HG03378 (cell line): ENCODE data around the gene MBOAT2.
"Not testable (repeated sequence)": the region's sequence is repeated elsewhere in the genome, so short reads cannot be mapped to it uniquely, and the experiment has no call there.

Source experiments
- ATAC-seq: cut with Tn5 transposase; IDR thresholded peaks from one replicate; pipeline ENCODE4 v1.9.1; 2021; ENCODE audit warnings: mild to moderate bottlenecking, moderate library complexity; ENCODE audit not compliant: unreplicated experiment

The MBOAT2 gene, protein sequence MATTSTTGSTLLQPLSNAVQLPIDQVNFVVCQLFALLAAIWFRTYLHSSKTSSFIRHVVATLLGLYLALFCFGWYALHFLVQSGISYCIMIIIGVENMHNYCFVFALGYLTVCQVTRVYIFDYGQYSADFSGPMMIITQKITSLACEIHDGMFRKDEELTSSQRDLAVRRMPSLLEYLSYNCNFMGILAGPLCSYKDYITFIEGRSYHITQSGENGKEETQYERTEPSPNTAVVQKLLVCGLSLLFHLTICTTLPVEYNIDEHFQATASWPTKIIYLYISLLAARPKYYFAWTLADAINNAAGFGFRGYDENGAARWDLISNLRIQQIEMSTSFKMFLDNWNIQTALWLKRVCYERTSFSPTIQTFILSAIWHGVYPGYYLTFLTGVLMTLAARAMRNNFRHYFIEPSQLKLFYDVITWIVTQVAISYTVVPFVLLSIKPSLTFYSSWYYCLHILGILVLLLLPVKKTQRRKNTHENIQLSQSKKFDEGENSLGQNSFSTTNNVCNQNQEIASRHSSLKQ

DNA sequence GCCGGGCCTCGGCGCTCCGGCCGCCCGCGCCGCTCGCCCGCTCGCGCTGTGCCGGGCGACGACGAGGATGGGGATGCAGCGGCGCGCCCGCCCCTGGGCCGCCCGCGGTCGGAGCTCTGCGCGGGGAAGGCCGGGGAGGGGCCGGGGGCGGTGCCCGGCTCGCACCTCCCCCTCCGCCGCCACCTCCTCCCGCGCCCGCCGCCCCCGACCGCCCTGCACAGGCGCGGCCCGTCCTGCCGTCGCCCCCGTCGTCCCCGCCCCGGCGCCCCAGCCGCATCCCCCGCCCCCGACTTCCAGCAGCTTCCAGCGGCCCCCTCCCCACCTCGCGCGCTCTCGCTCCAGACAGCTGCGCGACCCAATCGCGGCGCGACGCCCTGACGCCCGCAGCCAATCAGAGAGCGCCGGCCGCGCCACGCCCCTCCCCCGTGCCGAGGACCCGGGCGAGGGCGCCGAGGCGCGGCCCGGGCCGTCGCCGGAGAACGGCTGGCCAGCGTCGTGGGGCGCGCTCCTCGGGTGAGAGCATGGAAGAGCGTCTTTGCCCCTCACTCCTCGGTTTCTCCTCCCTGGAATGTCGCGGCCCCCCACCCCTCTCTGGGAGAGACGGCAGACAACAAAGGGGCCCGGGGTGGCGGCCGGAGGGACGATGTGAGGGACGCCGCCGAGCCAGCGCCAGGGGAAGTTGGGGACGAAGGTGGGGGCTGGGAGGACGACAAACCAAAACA lies at the start of gene MBOAT2:
MBOAT2 (minus strand) TSS at position 69 of the 722 bp plus-strand sequence. CDS start 70 bp downstream, outside the sequence.
- peak; percentile 48 for ATAC-seq

DNA sequence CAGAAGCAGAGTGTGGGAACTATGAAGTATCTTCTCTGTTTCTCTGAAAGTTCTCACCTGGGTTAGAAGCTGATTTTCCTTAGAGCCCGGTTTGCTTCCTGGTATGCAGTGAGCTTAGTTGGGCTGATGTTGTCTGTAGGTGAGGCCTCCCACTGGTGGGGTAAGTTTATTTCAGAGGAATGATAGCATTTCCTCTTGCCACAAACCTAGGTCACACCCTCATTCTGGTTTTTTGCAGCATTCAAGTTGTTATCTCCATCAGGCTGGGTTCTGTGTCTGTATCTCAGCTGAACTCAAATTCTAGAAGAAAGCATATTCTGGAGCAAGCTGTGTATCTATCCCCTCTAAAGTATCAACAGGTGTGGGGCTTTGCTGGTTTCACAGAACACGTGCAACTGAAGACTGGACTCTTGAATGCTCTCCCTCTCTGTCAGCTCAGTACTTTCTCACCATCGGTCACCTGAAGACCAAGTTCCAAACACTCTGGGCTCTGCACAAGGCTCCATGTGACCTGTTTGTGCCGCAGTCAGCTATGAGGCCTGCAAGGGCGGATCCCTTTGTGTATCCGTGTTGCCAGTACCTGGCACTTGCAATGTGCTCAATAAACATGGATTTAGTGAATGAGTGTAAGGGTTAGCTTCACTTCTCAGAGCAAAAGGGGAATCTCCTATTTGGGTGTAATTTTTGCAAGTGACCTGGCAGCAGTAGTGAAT lies 49.5 kb upstream of the MBOAT2 start:
- ATAC-seq: no peak

- ATAC-seq: not testable (repeated sequence)
Measured at GRCh38 chr2:9051451-9051850, 48.0 kb upstream of the MBOAT2 start.

GRCh38 chr2:9050122-9050809 lies 46.8 kb upstream of the MBOAT2 start:
- ATAC-seq: no peak

GRCh38 chr2:9045595-9045994 lies 42.1 kb upstream of the MBOAT2 start:
- no peak for ATAC-seq

- not testable (repeated sequence) for ATAC-seq
Measured at GRCh38 chr2:9043491-9043890, 40.0 kb upstream of the MBOAT2 start.

GRCh38 chr2:9037166-9037565 lies 33.7 kb upstream of the MBOAT2 start:
- ATAC-seq: no peak

GRCh38 chr2:9033385-9034168 lies 30.1 kb upstream of the MBOAT2 start:
- ATAC-seq: no peak

DNA sequence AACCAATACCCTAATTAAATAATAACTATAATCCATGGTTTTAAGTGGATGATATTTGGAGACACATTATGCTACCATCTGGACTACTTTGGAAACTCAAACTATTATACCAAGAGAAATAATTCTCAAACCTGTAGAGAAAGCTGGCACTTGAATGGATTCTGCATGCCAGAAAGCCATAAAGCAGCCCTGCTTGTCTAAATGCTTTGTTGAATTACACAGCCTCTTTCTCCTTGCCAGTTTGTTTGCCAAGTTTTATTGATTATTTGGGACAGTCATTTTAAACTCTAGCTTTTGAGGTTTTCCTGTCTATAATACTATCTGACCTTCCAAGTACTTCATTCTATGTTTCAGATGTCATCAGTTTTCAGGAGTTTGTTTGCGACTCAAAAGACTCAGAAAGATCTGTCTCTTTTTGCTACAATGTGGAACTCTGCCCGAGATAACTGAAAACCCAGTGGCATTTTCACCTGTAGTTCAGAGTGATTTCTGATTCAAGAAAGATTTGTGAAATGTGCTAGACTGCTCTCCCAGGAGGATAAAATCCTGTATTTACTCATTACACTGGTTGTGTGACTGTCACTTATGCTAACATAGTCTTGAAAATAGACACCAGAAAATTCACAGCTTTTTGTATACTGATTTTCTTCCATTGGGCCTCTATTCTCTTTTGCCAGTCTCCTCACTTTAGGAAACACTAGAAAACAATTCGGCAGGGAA lies 29.2 kb upstream of the MBOAT2 start:
- no peak for ATAC-seq

DNA sequence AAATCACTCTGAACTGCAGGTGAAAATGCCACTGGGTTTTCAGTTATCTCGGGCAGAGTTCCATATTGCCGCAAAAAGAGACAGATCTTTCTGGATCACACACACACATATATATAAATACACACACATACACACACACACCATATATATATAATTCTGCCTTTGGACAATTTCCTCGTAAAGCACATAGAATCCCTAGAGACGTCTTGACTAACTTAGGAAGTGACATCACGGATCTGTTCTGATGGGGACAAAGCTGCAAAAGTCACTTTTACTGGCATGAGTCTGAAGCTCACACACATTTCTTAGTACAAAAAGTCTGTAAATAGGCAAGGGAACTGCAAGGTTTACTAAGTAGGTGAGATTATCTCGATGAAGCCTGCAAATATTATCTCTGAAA lies 28.6 kb upstream of the MBOAT2 start:
- no peak for ATAC-seq

GRCh38 chr2:9031246-9031645 lies 27.8 kb upstream of the MBOAT2 start:
- ATAC-seq: no peak

DNA sequence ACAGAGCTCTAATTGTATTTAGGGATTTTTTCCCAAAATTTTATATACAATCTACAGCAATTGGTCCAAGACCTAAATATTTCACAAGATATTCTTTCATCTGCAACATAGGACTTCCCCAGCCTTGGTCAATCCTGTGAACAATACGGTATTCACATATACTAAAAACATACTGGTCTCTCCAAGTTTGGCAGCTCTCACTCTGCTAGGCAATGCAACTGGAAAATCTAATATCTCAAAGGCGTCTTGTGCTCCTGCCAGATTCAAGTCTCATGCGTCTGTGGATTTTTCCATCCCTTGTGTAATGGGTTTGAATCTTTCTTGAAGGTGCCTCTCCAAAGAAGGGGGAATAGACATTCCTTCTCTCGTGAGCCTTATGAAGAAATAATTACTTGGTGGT lies 27.4 kb upstream of the MBOAT2 start:
- no peak for ATAC-seq

DNA sequence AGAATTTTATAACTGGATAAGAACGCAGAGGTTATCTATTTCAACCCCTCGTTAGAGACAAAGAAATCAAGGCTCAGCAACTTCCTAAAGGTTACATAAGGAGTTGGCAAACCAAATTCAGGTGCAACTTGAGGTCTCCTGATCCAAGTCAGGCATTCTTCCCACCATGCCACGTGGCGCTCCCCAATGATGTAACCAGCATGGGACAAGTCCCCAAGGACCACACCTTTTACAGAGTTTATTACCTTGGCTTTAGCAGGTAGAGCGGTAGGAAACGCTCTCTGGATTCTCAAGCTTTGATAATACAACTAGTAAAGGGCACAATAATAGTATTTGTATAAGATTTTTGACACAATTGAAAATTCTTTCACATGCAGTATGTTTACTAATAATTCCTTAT lies 26.7 kb upstream of the MBOAT2 start:
- no peak for ATAC-seq

- ATAC-seq: no peak
Measured at GRCh38 chr2:9029721-9030120, 26.2 kb upstream of the MBOAT2 start.

GRCh38 chr2:9027884-9028283 lies 24.4 kb upstream of the MBOAT2 start:
- ATAC-seq: no peak

DNA sequence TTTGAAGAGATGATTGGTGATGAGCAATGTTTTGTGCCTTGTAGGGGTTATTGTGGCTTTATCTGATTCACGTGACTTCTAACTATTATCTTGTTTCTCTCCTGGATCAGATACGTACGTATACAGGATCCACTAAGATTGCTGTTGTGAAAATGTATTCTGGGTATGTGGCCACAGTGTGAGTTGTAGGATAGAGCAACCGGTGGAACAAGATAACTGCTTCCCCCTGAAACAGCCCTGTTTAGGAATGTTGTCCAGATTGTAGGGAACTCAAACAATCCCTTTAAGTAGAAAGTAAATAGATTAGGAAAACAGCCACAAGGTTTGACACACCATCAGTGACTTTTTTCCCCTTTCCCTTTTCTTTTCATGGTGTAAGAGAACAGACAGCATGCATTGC lies 22.3 kb upstream of the MBOAT2 start:
- ATAC-seq: no peak

GRCh38 chr2:9024575-9024974 lies 21.1 kb upstream of the MBOAT2 start:
- no peak for ATAC-seq

DNA sequence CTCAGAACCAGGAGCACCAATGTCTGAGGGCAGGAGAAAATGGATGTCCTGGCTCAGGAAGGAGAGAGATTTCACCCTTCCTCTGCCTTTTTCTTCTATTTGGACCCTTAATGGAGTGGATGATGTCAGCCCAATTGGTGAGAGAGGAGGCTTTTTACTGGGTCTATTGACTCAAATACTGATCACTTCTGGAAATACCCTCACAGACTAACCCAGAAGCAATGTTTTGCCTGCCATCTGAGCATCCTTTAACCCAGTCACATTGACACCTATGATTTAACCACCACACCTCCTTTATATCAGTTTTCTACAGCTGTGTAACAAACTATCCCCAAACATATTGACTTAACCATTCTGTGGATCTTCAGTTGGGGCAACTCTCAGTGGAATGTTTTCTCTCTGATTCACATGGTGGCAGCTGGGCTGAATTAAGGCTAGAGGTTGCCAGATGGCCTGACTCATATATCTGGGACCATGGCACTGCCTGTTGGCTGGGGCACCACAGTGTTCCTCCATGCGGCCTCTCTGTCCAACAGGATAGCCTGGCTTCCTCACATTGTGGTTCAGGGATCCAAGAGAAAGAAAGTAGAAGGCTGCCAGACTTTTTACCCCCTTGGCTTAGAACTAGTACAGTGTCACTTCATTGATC lies 18.2 kb upstream of the MBOAT2 start:
- ATAC-seq: no peak

GRCh38 chr2:9020267-9020666 lies 16.8 kb upstream of the MBOAT2 start:
- ATAC-seq: no peak
